T-cell (primary cell): ENCODE data around the gene XPO4. TPM values are rescaled to one million over a fixed set of nuclear protein-coding genes. Genes with fewer than 3 reads are reported as not detected.
"Not testable (repeated sequence)": the region's sequence is repeated elsewhere in the genome, so short reads cannot be mapped to it uniquely, and the experiment has no call there.

Experiments
- ATAC-seq, 4 experiments: fragments of 200-7000 bp in 3 of 4; fragments of 150-1000 bp in 1 of 4; cut with Tn5 transposase; replicated peaks in 1 of 4; 1 replicate in 3 of 4; 2 replicates in 1 of 4; pipeline ENCODE4 v1.10.0; 2021; ENCODE audit warnings: moderate library complexity in 3 of 4, mild to moderate bottlenecking in 2 of 4, moderate number of reproducible peaks in 1 of 4
- CTCF ChIA-PET, 2 donors: fragments of 300-600 bp; sonication (Branson Sonifier 250); formaldehyde crosslinking; loops; one replicate each; lab custom pipeline; 2022; ENCODE audit warnings: antibody characterized with exemption in 2 of 2; lab: Charles Lee
- POLR2A ChIA-PET, 2 donors: fragments of 300-600 bp; sonication (Branson Sonifier 250); formaldehyde crosslinking; loops; one replicate each; lab custom pipeline; 2022; ENCODE audit warnings: antibody characterized with exemption in 2 of 2; lab: Charles Lee
- DNase-seq, 35 experiments: peaks; one replicate each; pipeline versions ENCODE4 v3.0.0 to v3.0.0-alpha.2; 2013 to 2023
- H3K27ac ChIP-seq: one replicate; pipeline ENCODE4 v1.5.1; 2013; ENCODE audit warnings: low read length
- H3K27me3 ChIP-seq, 2 experiments: replicated peaks in 1 of 2; 1 replicate in 1 of 2; 2 replicates in 1 of 2; pipeline versions ENCODE4 v1.6.1 to v1.7.0; 2013; ENCODE audit warnings: low read length in 1 of 2, mixed read lengths in 1 of 2; ENCODE audit not compliant: control insufficient read depth in 2 of 2, insufficient read depth in 2 of 2; ENCODE audit errors: extremely low read depth in 1 of 2
- H3K36me3 ChIP-seq, 2 donors: 1 replicate in 1 of 2; 2 replicates in 1 of 2; pipeline versions ENCODE4 v1.6.1 to v1.7.0; 2013; ENCODE audit warnings: low read length in 1 of 2; ENCODE audit not compliant: control insufficient read depth in 2 of 2, insufficient read depth in 1 of 2; ENCODE audit errors: extremely low read depth in 1 of 2
- H3K4me1 ChIP-seq, 2 experiments: 1 replicate in 1 of 2; 2 replicates in 1 of 2; pipeline versions ENCODE4 v1.6.1 to v1.7.0; 2013; ENCODE audit warnings: low read length in 2 of 2, mixed read lengths in 1 of 2; ENCODE audit not compliant: insufficient read depth in 2 of 2, control insufficient read depth in 1 of 2; ENCODE audit errors: extremely low read depth in 1 of 2
- H3K4me3 ChIP-seq, 2 donors: 1 replicate in 1 of 2; 2 replicates in 1 of 2; pipeline versions ENCODE4 v1.5.1 to v1.7.0; 2013; ENCODE audit warnings: mild to moderate bottlenecking in 2 of 2, low read length in 1 of 2, moderate library complexity in 1 of 2; ENCODE audit not compliant: control insufficient read depth in 1 of 2; ENCODE audit errors: extremely low read depth in 1 of 2
- H3K9me3 ChIP-seq: 2 replicates; pipeline ENCODE4 v1.7.0; 2013
- H3K27ac Mint-ChIP-seq, 2 donors: one replicate each; pipeline ENCODE4 v1.8.0; 2020 to 2021; ENCODE audit warnings: mild to moderate bottlenecking in 2 of 2, mixed read lengths in 2 of 2
- H3K27me3 Mint-ChIP-seq, 2 donors: one replicate each; pipeline ENCODE4 v1.8.0; 2021 to 2022; ENCODE audit warnings: mixed read lengths in 2 of 2
- H3K36me3 Mint-ChIP-seq: one replicate; pipeline ENCODE4 v1.8.0; 2021; ENCODE audit warnings: mixed read lengths
- H3K4me1 Mint-ChIP-seq, 3 donors: one replicate each; pipeline ENCODE4 v1.8.0; 2020 to 2022; ENCODE audit warnings: mixed read lengths in 3 of 3, mild to moderate bottlenecking in 1 of 3
- H3K4me3 Mint-ChIP-seq, 3 donors: one replicate each; pipeline ENCODE4 v1.8.0; 2020 to 2022; ENCODE audit warnings: mild to moderate bottlenecking in 3 of 3, mixed read lengths in 3 of 3, moderate library complexity in 3 of 3
- H3K9me3 Mint-ChIP-seq, 3 donors: one replicate each; pipeline ENCODE4 v1.8.0; 2020 to 2022; ENCODE audit warnings: mixed read lengths in 3 of 3
- WGBS: methylation state at CpG from one replicate; pipeline ENCODE4 v1.1.5; 2013; ENCODE audit warnings: missing lambda C conversion rate; ENCODE audit not compliant: insufficient coverage; 5-methylcytosine and 5-hydroxymethylcytosine counted together
- total RNA-seq, 35 experiments: library from RNA in 6 of 35; stranded (reverse) in 6 of 35; fragments of 120-200 nt in 1 of 35; gene quantifications; one replicate each; pipeline versions ENCODE4 v1.2.1 to v1.2.4 and lab custom pipeline; 2013 to 2026

XPO4 gene
- total RNA-seq, 5 donors from 2014 or later (not counting 1 experiment from before 2014, with no cell fraction given) = 20.7 to 22.5 (median 22.0) TPM

DNA sequence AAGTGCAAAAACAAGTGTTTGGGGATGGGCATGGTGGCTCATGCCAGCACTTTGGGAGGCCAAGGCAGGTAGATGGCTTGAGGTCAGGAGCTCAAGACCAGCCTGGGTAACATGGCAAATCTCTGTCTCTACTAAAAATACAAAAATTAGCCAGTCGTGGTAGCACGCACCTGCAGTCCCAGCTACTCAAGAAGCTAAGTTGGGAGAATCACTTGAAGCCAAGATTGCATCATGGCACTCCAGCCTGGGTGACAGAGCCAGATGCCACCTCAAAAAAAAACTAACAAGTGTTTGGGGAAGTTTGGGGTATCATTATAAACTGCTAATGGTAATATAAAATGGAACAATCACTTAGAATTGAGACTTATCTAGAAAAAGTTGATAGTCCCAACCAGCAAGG, 24.6 kb downstream of the XPO4 start:
- H3K4me3 Mint-ChIP-seq = no peak overlapping the region
- H3K27ac ChIP-seq = no peak overlapping the region

GRCh38 chr13:20876802-20877201, 25.7 kb downstream of the XPO4 start:
- 100% methylated on average over 2 of the region's 5 CpGs for whole genome bisulfite sequencing
- peaks cover 48 to 77% (median 55%) of the 10 kb centered on the region in 3 donors for H3K4me1 Mint-ChIP-seq

More for the DNA sequence above, 24.6 kb downstream of the XPO4 start:
- H3K27ac Mint-ChIP-seq = peak overlapping the region in 1 of 2 donors; percentile 11
- no peak for ATAC-seq
- Histone ChIP-seq H3K27me3 (no peaks in the 10 kb centered on the region), H3K4me1 (peaks cover 0 to under 1% of the 10 kb centered on the region in 2 experiments), H3K4me3 (no peak overlapping the region), H3K9me3 (no peaks in the 10 kb centered on the region), H3K36me3 (no peaks in the 10 kb centered on the region)
- WGBS = no CpG with 5 or more reads among the region's 2 CpGs
- peaks cover 48 to 75% (median 54%) of the 10 kb centered on the region in 3 donors for H3K4me1 Mint-ChIP-seq
- H3K36me3 Mint-ChIP-seq = peaks cover 27% of the 10 kb centered on the region
- CTCF ChIA-PET = no interaction called here
- POLR2A ChIA-PET = no interaction called here
- H3K9me3 Mint-ChIP-seq = peaks cover 0 to 9% (median 3%) of the 10 kb centered on the region in 3 donors
- DNase-seq = no peak
- no peaks in the 10 kb centered on the region for H3K27me3 Mint-ChIP-seq

DNA sequence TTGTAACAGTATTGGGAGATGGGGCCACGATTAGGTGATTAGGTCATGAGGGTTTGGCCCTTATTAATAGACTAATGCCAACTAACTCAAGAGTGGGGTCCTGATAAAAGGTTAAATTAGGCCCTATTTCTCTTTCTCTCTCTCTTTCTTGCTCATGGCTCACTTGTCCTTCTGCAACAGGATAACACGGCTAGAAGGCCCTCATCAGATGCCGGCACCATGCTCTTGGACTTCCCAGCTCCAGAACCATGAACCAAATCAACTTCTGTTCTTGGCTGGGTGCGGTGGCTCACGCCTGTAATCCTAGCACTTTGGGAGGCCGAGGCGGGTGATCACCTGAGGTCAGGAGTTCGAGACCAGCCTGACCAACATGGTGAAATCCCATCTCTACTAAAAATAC, 28.1 kb downstream of the XPO4 start:
- 100% methylated on average over 2 of the region's 8 CpGs for WGBS
- H3K27me3 Mint-ChIP-seq, H3K9me3 ChIP-seq, H3K27me3 ChIP-seq, CTCF ChIA-PET, H3K9me3 Mint-ChIP-seq, POLR2A ChIA-PET, ATAC-seq, H3K4me3 ChIP-seq, H3K4me1 ChIP-seq, DNase-seq, H3K4me3 Mint-ChIP-seq, H3K36me3 ChIP-seq, H3K27ac ChIP-seq, H3K27ac Mint-ChIP-seq: not testable (repeated sequence)
- peaks cover 19% of the 10 kb centered on the region for H3K36me3 Mint-ChIP-seq
- peaks cover 46 to 58% (median 52%) of the 10 kb centered on the region in 3 donors for H3K4me1 Mint-ChIP-seq

More at GRCh38 chr13:20876802-20877201, 25.7 kb downstream of the XPO4 start:
- H3K27me3 ChIP-seq, H3K27ac Mint-ChIP-seq, H3K4me3 Mint-ChIP-seq, H3K27me3 Mint-ChIP-seq, H3K9me3 Mint-ChIP-seq, H3K4me3 ChIP-seq, H3K4me1 ChIP-seq, H3K27ac ChIP-seq, ATAC-seq, H3K9me3 ChIP-seq, H3K36me3 ChIP-seq, POLR2A ChIA-PET, DNase-seq: not testable (repeated sequence)
- CTCF ChIA-PET = interaction anchor here in 1 of 2 donors (0.6 kb wide), 1 partner anchor 9 kb away, joined by 3 read pairs; no protein-coding TSS in a partner anchor
- peaks cover 26% of the 10 kb centered on the region for H3K36me3 Mint-ChIP-seq

- no peak overlapping the region for H3K27ac ChIP-seq
- POLR2A ChIA-PET = interaction anchor here (0.6 kb wide), 3 partner anchors 463 to 1315 kb away, joined by 3 to 6 read pairs (median 3); no protein-coding TSS in a partner anchor
- no peaks in the 10 kb centered on the region for H3K9me3 ChIP-seq
- CTCF ChIA-PET = interaction anchor here in 1 of 2 donors (0.6 kb wide), 1 partner anchor 379 kb away, joined by 4 read pairs; no protein-coding TSS in a partner anchor
- Mint-ChIP-seq H3K4me3 (no peak overlapping the region), H3K9me3 (peaks cover 0 to 9% (median 3%) of the 10 kb centered on the region in 3 donors), H3K27ac (no peak overlapping the region), H3K36me3 (peaks cover 14% of the 10 kb centered on the region), H3K4me1 (peaks cover 39 to 50% (median 44%) of the 10 kb centered on the region in 3 donors), H3K27me3 (no peaks in the 10 kb centered on the region)
- H3K4me3 ChIP-seq = no peak overlapping the region
- H3K27me3 ChIP-seq = no peaks in the 10 kb centered on the region
- ATAC-seq (no peak), DNase-seq (no peak)
- H3K36me3 ChIP-seq = no peaks in the 10 kb centered on the region
- H3K4me1 ChIP-seq = no peaks in the 10 kb centered on the region
- WGBS = 90% methylated on average over 3 of the region's 3 CpGs
These were observed 29.2 kb downstream of the XPO4 start for GRCh38 chr13:20873348-20873747.

- Mint-ChIP-seq H3K27ac (no peak overlapping the region), H3K27me3 (no peaks in the 10 kb centered on the region), H3K4me1 (peaks cover 37 to 43% (median 42%) of the 10 kb centered on the region in 3 donors), H3K9me3 (no peaks in the 10 kb centered on the region), H3K4me3 (no peak overlapping the region), H3K36me3 (peaks cover 16% of the 10 kb centered on the region)
- Histone ChIP-seq H3K27me3 (no peaks in the 10 kb centered on the region), H3K4me1 (no peaks in the 10 kb centered on the region), H3K27ac (no peak overlapping the region), H3K4me3 (no peak overlapping the region), H3K36me3 (no peaks in the 10 kb centered on the region), H3K9me3 (no peaks in the 10 kb centered on the region)
- no peak for ATAC-seq
- CTCF ChIA-PET = no interaction called here
- DNase-seq = no peak
- POLR2A ChIA-PET = no interaction called here
- 100% methylated on average over 1 of the region's 4 CpGs for WGBS
These were observed 31.7 kb downstream of the XPO4 start for GRCh38 chr13:20870829-20871228.

- Histone ChIP-seq H3K27ac (no peak overlapping the region), H3K9me3 (no peaks in the 10 kb centered on the region), H3K36me3 (no peaks in the 10 kb centered on the region), H3K4me1 (no peaks in the 10 kb centered on the region), H3K4me3 (no peak overlapping the region), H3K27me3 (no peaks in the 10 kb centered on the region)
- CTCF ChIA-PET = interaction anchor here (0.6 to 0.7 kb wide), 2 partner anchors 243 to 276 kb away, joined by 3 to 8 read pairs; no protein-coding TSS in a partner anchor
- Mint-ChIP-seq H3K27me3 (no peaks in the 10 kb centered on the region), H3K4me3 (no peak overlapping the region), H3K4me1 (peaks cover 35 to 42% (median 37%) of the 10 kb centered on the region in 3 donors), H3K27ac (no peak overlapping the region), H3K36me3 (peaks cover 13% of the 10 kb centered on the region), H3K9me3 (no peaks in the 10 kb centered on the region)
- ATAC-seq = no peak
- no CpG with 5 or more reads among the region's 2 CpGs for WGBS
- no peak for DNase-seq
- POLR2A ChIA-PET = interaction anchor here in 1 of 2 donors (0.6 to 1.1 kb wide), 3 partner anchors 10 to 734 kb away, joined by 3 to 6 read pairs (median 4); partner anchors contain the start of gene MICU2
These were observed 33.0 kb downstream of the XPO4 start for GRCh38 chr13:20869540-20869939.
